Ovary (tissue), 9 donors: ENCODE data around the gene MYOF. TPM values are rescaled to one million over a fixed set of nuclear protein-coding genes. Genes with fewer than 3 reads are reported as not detected.

Source experiments
- DNase-seq, 5 donors: peaks; one replicate each; pipeline ENCODE4 v3.0.0-alpha.2; 2019 to 2020
- H3K27ac ChIP-seq, 2 donors: fragments of 200-600 bp; one replicate each; pipeline versions ENCODE4 v1.5.1 to v1.8.0; 2019 to 2022
- H3K27me3 ChIP-seq: fragments of 200-600 bp; one replicate; pipeline ENCODE4 v1.8.0; 2022
- H3K36me3 ChIP-seq: fragments of 200-600 bp; sonication (generic); one replicate; pipeline ENCODE4 v1.5.1; 2019
- H3K4me1 ChIP-seq: one replicate; pipeline ENCODE4 v1.8.1; 2013; ENCODE audit warnings: mild to moderate bottlenecking, moderate library complexity; ENCODE audit not compliant: insufficient read depth
- H3K4me3 ChIP-seq: fragments of 200-600 bp; sonication (generic); one replicate; pipeline ENCODE4 v1.5.1; 2017
- H3K9me3 ChIP-seq, 2 donors: fragments of 200-600 bp in 1 of 2; sonication (generic) in 1 of 2; one replicate each; pipeline versions ENCODE4 v1.5.1 to v1.8.1; 2013 to 2019; ENCODE audit warnings: mild to moderate bottlenecking in 1 of 2, moderate library complexity in 1 of 2
- CTCF ChIP-seq, 3 donors: fragments of 450-650 bp in 2 of 3; fragments of 200-600 bp in 1 of 3; IDR thresholded peaks; one replicate each; pipeline versions ENCODE4 v1.5.1 to v1.8.0; 2016 to 2022; ENCODE audit warnings: antibody characterized with exemption in 3 of 3, mild to moderate bottlenecking in 1 of 3
- EP300 ChIP-seq: sonication (generic); formaldehyde crosslinking; IDR thresholded peaks from one replicate; pipeline ENCODE4 v1.6.1; 2017; ENCODE audit warnings: antibody characterized with exemption
- POLR2A ChIP-seq: fragments of 450-650 bp; IDR thresholded peaks from one replicate; pipeline ENCODE4 v1.6.1; 2017; ENCODE audit warnings: antibody characterized with exemption, mild to moderate bottlenecking, moderate library complexity
- WGBS, 3 donors: extraction: QIAGEN DNeasy Blood & Tissue Kit in 1 of 3; methylation state at CpG; one replicate each; pipeline versions ENCODE4 v1.1.5 to v1.1.7; 2013 to 2017; 5-methylcytosine and 5-hydroxymethylcytosine counted together
- intact Hi-C, 4 donors: fragments of 100-400 bp; cut with DNase I; formaldehyde crosslinking; loops; one replicate each; pipeline versions ENCODE4 v1.11.0 to v1.15.1; 2022 to 2023
- polyA plus RNA-seq, 2 donors: library from polyadenylated mRNA; stranded (reverse); fragments of 200-250 nt in 1 of 2; fragments of 350-450 nt in 1 of 2; fragmentation: Illumina TruSeq in 1 of 2; extraction: RNeasy Lipid Tissue Mini Kit (QIAGEN cat#74804) in 1 of 2; gene quantifications; one replicate each; pipeline ENCODE4 v1.2.3, GENCODE V29; 2013 to 2014
- total RNA-seq, 7 donors: library from RNA; depleted of rRNA in 2 of 7; stranded (reverse); fragments of >200 nt in 2 of 7; fragmentation: NEBNext Ultra II Directional in 3 of 7; extraction: Animal tissue kit (Norgen Biotek cat#: 25700) in 3 of 7; gene quantifications; one replicate each; pipeline versions ENCODE4 v1.1.0 to v1.2.4, GENCODE V29; 2016 to 2023
- donor health status: DM: no; HTN: no; CAD: no; lungs with moderate emphysema.
- donor health status: DM: no; HTN: no; CAD: no.
- donor health status: Bipolar disorder and iron deficiency.
- donor health status: DM: yes; HTN: yes; CAD: no.
- donor health status: DM: no; HTN: no; CAD: no.
- donor health status: DM: yes; HTN: yes; CAD: no.

Gene MYOF
- total and polyA plus RNA-seq, 9 donors = 7.9 to 89.0 (median 45.7) TPM

- no peaks in the 10 kb centered on the region for H3K36me3 ChIP-seq
Measured at GRCh38 chr10:93503075-93503474, 20.9 kb upstream of the MYOF start.

GRCh38 chr10:93501650-93502049 is 19.5 kb upstream of the MYOF start:
- Histone ChIP-seq H3K4me3 (no peak overlapping the region), H3K36me3 (no peaks in the 10 kb centered on the region), H3K9me3 (no peaks in the 10 kb centered on the region), H3K27me3 (no peaks in the 10 kb centered on the region), H3K27ac (no peak overlapping the region), H3K4me1 (peaks cover 1% of the 10 kb centered on the region)
- no peak for DNase-seq
- no peak for TF ChIP-seq EP300
- TF ChIP-seq CTCF (IDR thresholded peaks at IDR 0.05) = no peak
- no peak for TF ChIP-seq POLR2A
- intact Hi-C loops = no loop called here

More at GRCh38 chr10:93503075-93503474, 20.9 kb upstream of the MYOF start:
- Histone ChIP-seq H3K4me3 (no peak overlapping the region), H3K27ac (no peak overlapping the region), H3K4me1 (no peaks in the 10 kb centered on the region), H3K9me3 (no peaks in the 10 kb centered on the region), H3K27me3 (no peaks in the 10 kb centered on the region)
- DNase-seq = no peak
- TF ChIP-seq CTCF (IDR thresholded peaks at IDR 0.05) (no peak), POLR2A (no peak), EP300 (no peak)
- WGBS, 3 donors = 9 to 19% (median 10%) methylated on average over 6 of the region's 6 CpGs
- intact Hi-C loops = no loop called here

- H3K27me3 ChIP-seq = no peaks in the 10 kb centered on the region
- no peak for DNase-seq
- H3K4me1 ChIP-seq = peaks cover 2% of the 10 kb centered on the region
- H3K4me3 ChIP-seq = no peak overlapping the region
- intact Hi-C loops = no loop called here
- no peak overlapping the region for H3K27ac ChIP-seq
- TF ChIP-seq EP300 (no peak), CTCF (IDR thresholded peaks at IDR 0.05) (no peak), POLR2A (no peak)
- H3K36me3 ChIP-seq = no peaks in the 10 kb centered on the region
- no peaks in the 10 kb centered on the region for H3K9me3 ChIP-seq
- 55 to 63% (median 62%) methylated on average over 5 of the region's 5 CpGs for WGBS, 3 donors
Measured at GRCh38 chr10:93498166-93498565, 16.0 kb upstream of the MYOF start.

- TF ChIP-seq POLR2A (no peak), EP300 (no peak), CTCF (IDR thresholded peaks at IDR 0.05) (no peak)
- Histone ChIP-seq H3K9me3 (no peaks in the 10 kb centered on the region), H3K36me3 (no peaks in the 10 kb centered on the region), H3K27me3 (no peaks in the 10 kb centered on the region), H3K4me3 (peak within 1 kb of the TSS; percentile 50), H3K27ac (peak within 1 kb of the TSS; percentile 9 to 44), H3K4me1 (peaks cover 2% of the 10 kb centered on the region)
- peak; percentile 91 to 95 (median 93) for DNase-seq
- WGBS, 3 donors = 0 to 1% (median 1%) methylated on average over 51 to 68 of the region's 68 CpGs
- intact Hi-C loops = no loop called here
Measured at GRCh38 chr10:93496322-93497041, 14.3 kb upstream of the MYOF start, which contains the start of gene CEP55. Gene CEP55, plus strand, starts transcription at chr10:93496612. Its CDS starts 3,440 bp downstream, at chr10:93500052.
